ENCODE results near the gene RGL1. TPM values are rescaled to one million over a fixed set of nuclear protein-coding genes. Genes with fewer than 3 reads are reported as not detected.

The RGL1 gene
- total and polyA plus RNA-seq, 2 donors (not counting 3 experiments of a cell fraction or from before 2014, with no cell fraction given): 19.8 to 35.3 TPM

- dilution Hi-C loops (cut with MboI; ENCODE audit: extremely low pct_ligation_motif_present, low sequenced_read_pairs): no loop called here
- no peaks in the 10 kb centered on the region for H3K79me2 ChIP-seq (ENCODE audit: control insufficient read depth, insufficient read depth, low read length)
- FAIRE-seq (no peak), DNase-seq (ENCODE audit: low read depth, low spot score) (no peak)
- H2AFZ ChIP-seq (ENCODE audit: low read depth, low read length): no peak overlapping the region
- CTCF ChIA-PET: interaction anchor here (1.6 kb wide), 1 partner anchor 19 kb away, joined by 4 read pairs; no protein-coding TSS in a partner anchor
- no peak overlapping the region for H3K4me3 ChIP-seq (replicated peaks in 1 of 3; ENCODE audit: insufficient read depth in 1 of 3, low read depth in 1 of 3, low read length in 3 of 3)
- H3K9ac ChIP-seq (replicated peaks; ENCODE audit: extremely low read depth, insufficient read depth, low read length): no peak overlapping the region
- POLR2A ChIA-PET: no interaction called here
- no peak for TF ChIP-seq MAX (IDR thresholded peaks at IDR 0.05; ENCODE audit: insufficient read depth, insufficient read length)
- no peak for TF ChIP-seq FOS (IDR thresholded peaks at IDR 0.05; ENCODE audit: borderline replicate concordance, insufficient read depth, low read length)
- no peak for TF ChIP-seq POLR2A (IDR thresholded peaks at IDR 0.05; ENCODE audit: low read depth, low read length)
- TF ChIP-seq MYC (IDR thresholded peaks at IDR 0.05; ENCODE audit: low read depth, low read length): no peak
- TF ChIP-seq GATA2 (IDR thresholded peaks at IDR 0.05; ENCODE audit: insufficient read depth, insufficient read length, low read depth, low read length): no peak
- TF ChIP-seq EZH2 (IDR thresholded peaks at IDR 0.05; ENCODE audit: borderline replicate concordance, low read depth, low read length, severe bottlenecking): no peak
- TF ChIP-seq CTCF (IDR thresholded peaks at IDR 0.05; ENCODE audit: extremely low read depth in 1 of 2, insufficient read depth in 1 of 2, low read depth in 1 of 2, low read length in 2 of 2): no peak
- TF ChIP-seq JUN (IDR thresholded peaks at IDR 0.05; ENCODE audit: borderline replicate concordance, insufficient read depth, insufficient read length, low read depth): no peak
- H3K9me1 ChIP-seq (replicated peaks; ENCODE audit: control insufficient read depth, extremely low read depth, insufficient read depth, low read length): no peaks in the 10 kb centered on the region
- H4K20me1 ChIP-seq (replicated peaks; ENCODE audit: control insufficient read depth, extremely low read depth, insufficient read depth, low read length): no peaks in the 10 kb centered on the region
- H3K4me2 ChIP-seq (ENCODE audit: insufficient read depth, low read length): no peak overlapping the region
- no peaks in the 10 kb centered on the region for H3K9me3 ChIP-seq (replicated peaks; ENCODE audit: control insufficient read depth, insufficient read depth, low read length)
- peaks cover 8 to 14% of the 10 kb centered on the region in 2 experiments for H3K27me3 ChIP-seq (ENCODE audit: control insufficient read depth in 2 of 2, insufficient read depth in 2 of 2, low read length in 2 of 2)
- peaks cover 9% of the 10 kb centered on the region for H3K4me1 ChIP-seq (ENCODE audit: control insufficient read depth, extremely low read depth, insufficient read depth, low read length)
- intact Hi-C loops (cut with micrococcal nuclease): no loop called here
- no peak overlapping the region for H3K27ac ChIP-seq (ENCODE audit: insufficient read depth, low read depth, low read length)
- no TSS peak for BruUV-seq (replicated peaks)
- H3K36me3 ChIP-seq (ENCODE audit: control insufficient read depth in 2 of 2, extremely low read depth in 1 of 2, insufficient read depth in 2 of 2, low read length in 2 of 2): no peaks in the 10 kb centered on the region
Observed at GRCh38 chr1:183953031-183953430, 148.1 kb downstream of the RGL1 start.

Measured in endothelial cell of umbilical vein (primary cell).